Osteoblast (primary cell): ENCODE data around the gene ARHGEF18. TPM values are rescaled to one million over a fixed set of nuclear protein-coding genes. Genes with fewer than 3 reads are reported as not detected.

Experiments
- DNase-seq: peaks from one replicate; pipeline ENCODE4 v3.0.0; 2011; ENCODE audit warnings: low spot score, mixed read lengths; ENCODE audit not compliant: insufficient read length; ENCODE audit errors: missing footprints
- H2AFZ ChIP-seq: 2 replicates; pipeline ENCODE4 v1.6.0; 2011; ENCODE audit warnings: mild to moderate bottlenecking, low read length
- H3K27ac ChIP-seq: 2 replicates; pipeline ENCODE4 v1.5.1; 2011; ENCODE audit warnings: mild to moderate bottlenecking, low read depth, low read length, moderate library complexity
- H3K27me3 ChIP-seq: 2 replicates; pipeline ENCODE4 v1.6.0; 2012; ENCODE audit warnings: mild to moderate bottlenecking, control low read depth, inconsistent platforms, low read length, moderate library complexity; ENCODE audit not compliant: insufficient read depth
- H3K36me3 ChIP-seq: 2 replicates; pipeline ENCODE4 v1.5.1; 2011; ENCODE audit warnings: mild to moderate bottlenecking, low read length, control low read depth, moderate library complexity; ENCODE audit not compliant: insufficient read depth
- H3K4me1 ChIP-seq: 2 replicates; pipeline ENCODE4 v1.5.1; 2011; ENCODE audit warnings: mild to moderate bottlenecking, low read length, control low read depth, moderate library complexity; ENCODE audit not compliant: insufficient read depth
- H3K4me2 ChIP-seq: 2 replicates; pipeline ENCODE4 v1.6.0; 2011; ENCODE audit warnings: mild to moderate bottlenecking, low read length; ENCODE audit not compliant: insufficient read depth
- H3K4me3 ChIP-seq: fragments of 200-600 bp; sonication (generic); 3 replicates; pipeline ENCODE4 v1.5.1; 2012; ENCODE audit warnings: mild to moderate bottlenecking, low read length, inconsistent platforms; ENCODE audit not compliant: insufficient read depth
- H3K79me2 ChIP-seq: 2 replicates; pipeline ENCODE4 v1.6.0; 2012; ENCODE audit warnings: mild to moderate bottlenecking, low read length, control low read depth, inconsistent platforms; ENCODE audit not compliant: insufficient read depth
- H3K9me3 ChIP-seq: 2 replicates; pipeline ENCODE4 v1.5.1; 2011; ENCODE audit warnings: low read depth, low read length, control low read depth
- H4K20me1 ChIP-seq: 2 replicates; pipeline ENCODE4 v1.6.0; 2012; ENCODE audit warnings: mild to moderate bottlenecking, low read length, control low read depth; ENCODE audit not compliant: insufficient read depth
- CTCF ChIP-seq: IDR thresholded peaks from 2 replicates; pipeline ENCODE4 v1.5.1; 2011; ENCODE audit warnings: mild to moderate bottlenecking, low read depth, low read length, moderate library complexity; ENCODE audit errors: extremely low read depth
- total RNA-seq: library from RNA; depleted of rRNA; stranded (reverse); fragments of >200 nt; gene quantifications from 2 replicates; pipeline ENCODE4 v1.2.3, GENCODE V29; 2012

Gene ARHGEF18
- total RNA-seq, 1 donor: 44.5 TPM

GRCh38 chr19:7383284-7383683 is 34.5 kb downstream of the ARHGEF18 start:
- DNase-seq: no peak
- Histone ChIP-seq H3K9me3 (no peaks in the 10 kb centered on the region), H3K36me3 (no peaks in the 10 kb centered on the region), H3K27ac (no peak overlapping the region), H3K4me3 (no peak overlapping the region), H3K79me2 (no peaks in the 10 kb centered on the region), H2AFZ (no peak overlapping the region), H3K4me1 (no peaks in the 10 kb centered on the region), H3K27me3 (no peaks in the 10 kb centered on the region), H4K20me1 (no peaks in the 10 kb centered on the region), H3K4me2 (no peak overlapping the region)
- TF ChIP-seq CTCF: no peak

DNA sequence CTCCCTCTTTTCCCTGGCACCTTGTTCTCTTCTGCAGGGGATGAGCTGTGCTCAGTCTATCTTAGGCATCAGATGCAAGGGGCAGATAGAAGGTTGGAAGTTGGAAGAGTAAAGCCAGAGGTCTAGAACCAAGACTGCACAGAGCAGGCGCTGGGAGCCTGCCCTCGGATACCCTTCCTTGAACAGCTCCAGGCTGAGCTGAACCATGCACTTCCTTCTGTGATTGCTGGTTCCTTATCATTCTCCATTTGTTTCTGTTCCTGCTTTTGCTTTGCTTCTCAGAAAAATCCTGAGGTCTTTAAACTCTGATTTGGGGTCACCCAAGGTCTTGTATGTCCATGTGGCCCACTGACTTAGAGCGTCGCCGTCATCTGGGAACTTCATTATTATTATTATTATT is 36.3 kb downstream of the ARHGEF18 start:
- H3K4me2 ChIP-seq: no peak overlapping the region
- H2AFZ ChIP-seq: no peak overlapping the region
- no peaks in the 10 kb centered on the region for H3K79me2 ChIP-seq
- no peaks in the 10 kb centered on the region for H3K9me3 ChIP-seq
- no peak for TF ChIP-seq CTCF
- H3K4me3 ChIP-seq: no peak overlapping the region
- no peak for DNase-seq
- H3K27ac ChIP-seq: no peak overlapping the region
- no peaks in the 10 kb centered on the region for H3K4me1 ChIP-seq
- H3K27me3 ChIP-seq: no peaks in the 10 kb centered on the region
- no peaks in the 10 kb centered on the region for H3K36me3 ChIP-seq
- H4K20me1 ChIP-seq: no peaks in the 10 kb centered on the region

DNA sequence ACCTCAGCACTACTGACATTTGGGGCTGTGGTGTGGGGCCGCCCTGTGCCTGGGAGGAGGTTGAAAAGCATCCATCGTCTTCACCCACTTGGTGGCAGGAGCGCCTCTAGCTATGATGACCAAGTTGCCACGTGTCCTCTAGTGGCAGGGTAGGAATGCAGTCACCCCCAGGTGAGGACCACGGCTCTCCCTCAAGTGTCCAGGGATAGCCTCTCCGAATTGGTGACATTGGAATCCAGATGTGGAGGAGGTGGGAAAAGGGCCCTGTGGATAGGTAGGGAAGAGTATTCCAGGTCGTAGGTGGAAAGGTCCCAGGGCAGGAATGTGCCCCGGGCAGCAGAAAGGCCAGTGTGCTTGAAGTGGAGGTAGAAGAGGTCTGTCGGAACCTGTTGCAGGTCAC is 37.6 kb downstream of the ARHGEF18 start:
- no peaks in the 10 kb centered on the region for H3K79me2 ChIP-seq
- no peaks in the 10 kb centered on the region for H3K9me3 ChIP-seq
- H3K4me1 ChIP-seq: peaks cover 4% of the 10 kb centered on the region
- no peaks in the 10 kb centered on the region for H4K20me1 ChIP-seq
- H2AFZ ChIP-seq: no peak overlapping the region
- H3K36me3 ChIP-seq: no peaks in the 10 kb centered on the region
- H3K27ac ChIP-seq: no peak overlapping the region
- TF ChIP-seq CTCF: no peak
- H3K4me3 ChIP-seq: no peak overlapping the region
- H3K4me2 ChIP-seq: no peak overlapping the region
- DNase-seq: no peak
- H3K27me3 ChIP-seq: no peaks in the 10 kb centered on the region

DNA sequence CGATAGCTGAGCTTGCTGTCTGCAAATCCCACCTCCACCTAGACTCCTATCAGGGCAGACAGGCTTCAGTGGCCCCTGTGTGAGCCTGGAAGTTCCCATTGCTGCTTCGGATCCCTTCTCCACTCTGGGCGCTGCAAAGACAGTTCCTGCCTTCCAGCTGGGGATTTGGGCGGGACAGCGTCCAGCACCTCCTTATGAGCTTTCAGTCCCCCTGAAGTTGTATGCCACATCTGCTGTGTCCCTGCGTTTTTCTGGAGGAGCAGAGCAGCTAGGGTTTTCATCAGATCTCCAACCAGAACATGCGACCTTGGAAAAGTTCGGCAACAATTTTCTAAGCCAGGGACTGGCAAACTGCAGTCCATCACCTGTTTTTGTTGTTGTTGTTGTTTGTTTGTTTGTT is 38.0 kb downstream of the ARHGEF18 start:
- no peaks in the 10 kb centered on the region for H3K79me2 ChIP-seq
- H3K27ac ChIP-seq: no peak overlapping the region
- H4K20me1 ChIP-seq: no peaks in the 10 kb centered on the region
- H3K9me3 ChIP-seq: no peaks in the 10 kb centered on the region
- H3K36me3 ChIP-seq: no peaks in the 10 kb centered on the region
- no peaks in the 10 kb centered on the region for H3K27me3 ChIP-seq
- DNase-seq: no peak
- no peak overlapping the region for H2AFZ ChIP-seq
- TF ChIP-seq CTCF: no peak
- peaks cover 8% of the 10 kb centered on the region for H3K4me1 ChIP-seq
- H3K4me3 ChIP-seq: no peak overlapping the region
- H3K4me2 ChIP-seq: no peak overlapping the region
